ENCODE results near the gene HOXC11.

HOXC11 gene

DNA sequence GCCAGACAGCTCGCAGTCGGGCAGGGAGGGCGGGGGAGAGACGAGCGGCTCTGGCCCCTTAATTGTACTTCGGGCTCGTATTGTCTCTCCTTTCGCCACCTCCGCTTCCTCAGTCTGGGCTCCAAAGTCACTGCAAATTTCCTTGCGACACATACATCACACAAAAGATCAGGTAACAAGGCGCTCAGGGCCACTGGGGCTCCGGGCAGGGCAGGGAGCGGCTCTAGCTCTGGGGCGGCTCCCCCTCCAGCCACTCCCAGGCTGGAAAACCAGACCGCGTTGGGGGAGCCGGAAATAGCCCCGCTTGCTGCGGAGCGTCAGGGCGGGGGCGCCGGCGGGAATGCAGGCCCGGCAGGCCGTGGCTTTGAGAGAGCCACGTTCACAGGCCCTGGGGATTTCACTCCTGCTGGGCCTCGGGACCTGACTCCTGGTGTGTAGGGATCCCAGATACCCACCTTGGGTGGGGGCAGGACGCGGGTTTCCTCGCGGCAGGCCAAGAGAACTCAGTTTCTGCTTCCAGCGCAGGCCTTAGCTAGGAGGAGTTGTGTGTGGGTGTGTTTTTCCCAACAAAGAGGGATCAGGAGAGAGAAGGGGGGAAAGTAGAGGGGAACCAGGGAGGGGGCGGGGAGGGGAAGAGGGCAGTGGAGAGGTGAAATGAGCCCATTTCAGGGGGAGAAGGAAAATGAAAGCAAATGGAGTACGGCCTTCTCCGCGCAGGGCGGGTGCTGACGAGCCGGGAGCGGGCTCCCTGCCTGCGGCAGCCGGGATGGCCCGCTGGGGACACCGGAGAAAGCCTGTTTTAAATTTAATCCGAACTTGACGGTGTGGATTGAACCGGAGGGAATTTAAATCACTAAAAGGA, 22.7 kb downstream of the HOXC11 start:
- no peak for DNase-seq (ENCODE audit: extremely low read depth in 1 of 2, low read depth in 1 of 2)

- no peak for DNase-seq (ENCODE audit: extremely low read depth in 1 of 2, low read depth in 1 of 2)
Observed at GRCh38 chr12:53996240-53997203, 23.6 kb downstream of the HOXC11 start.

DNA sequence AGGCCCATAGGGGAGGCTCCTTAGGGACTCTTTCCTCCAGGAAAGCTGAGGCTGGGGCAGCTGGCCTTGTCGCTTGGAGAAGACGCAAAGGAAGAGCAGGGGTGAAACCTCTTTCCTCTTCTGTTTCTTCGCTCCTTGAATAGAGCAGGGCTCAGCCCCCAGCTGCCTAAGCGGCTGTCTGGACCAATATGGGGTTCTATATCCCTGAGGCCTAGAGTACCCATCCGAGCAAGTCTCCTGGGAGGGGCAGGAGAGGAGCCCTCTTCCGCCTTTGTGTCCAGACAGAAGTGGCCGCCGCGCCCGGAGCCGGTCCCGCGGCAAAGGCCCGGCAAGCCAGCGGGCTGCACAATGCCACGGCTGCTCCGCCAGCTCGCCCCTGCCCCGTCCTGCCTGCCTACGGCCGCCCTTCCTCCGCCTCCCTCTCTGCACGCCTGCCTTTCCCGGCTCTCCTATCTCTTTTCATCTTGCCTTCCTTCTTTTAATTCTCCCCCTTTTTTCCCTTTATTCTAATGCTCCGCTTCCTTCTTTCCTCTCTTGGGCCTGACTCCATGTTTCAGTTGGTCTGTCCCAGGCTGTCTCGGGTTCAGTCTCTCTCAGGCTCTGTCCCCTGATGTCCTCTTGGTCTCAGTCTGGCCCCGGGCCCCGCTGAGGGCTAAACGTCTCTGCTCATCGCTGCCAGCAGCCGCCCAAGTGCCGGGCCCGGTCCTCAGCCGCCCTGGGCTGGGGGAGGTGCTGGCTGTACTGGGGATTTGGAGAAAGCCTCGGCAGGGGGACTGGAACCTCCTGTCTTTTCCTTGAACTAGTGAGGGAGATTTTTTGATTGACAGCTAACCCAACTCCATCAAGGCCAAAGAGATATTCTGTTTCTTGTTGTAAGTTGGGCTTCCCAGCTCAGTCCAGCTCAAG, 24.5 kb downstream of the HOXC11 start:
- no peak for DNase-seq (ENCODE audit: extremely low read depth in 1 of 2, low read depth in 1 of 2)

DNA sequence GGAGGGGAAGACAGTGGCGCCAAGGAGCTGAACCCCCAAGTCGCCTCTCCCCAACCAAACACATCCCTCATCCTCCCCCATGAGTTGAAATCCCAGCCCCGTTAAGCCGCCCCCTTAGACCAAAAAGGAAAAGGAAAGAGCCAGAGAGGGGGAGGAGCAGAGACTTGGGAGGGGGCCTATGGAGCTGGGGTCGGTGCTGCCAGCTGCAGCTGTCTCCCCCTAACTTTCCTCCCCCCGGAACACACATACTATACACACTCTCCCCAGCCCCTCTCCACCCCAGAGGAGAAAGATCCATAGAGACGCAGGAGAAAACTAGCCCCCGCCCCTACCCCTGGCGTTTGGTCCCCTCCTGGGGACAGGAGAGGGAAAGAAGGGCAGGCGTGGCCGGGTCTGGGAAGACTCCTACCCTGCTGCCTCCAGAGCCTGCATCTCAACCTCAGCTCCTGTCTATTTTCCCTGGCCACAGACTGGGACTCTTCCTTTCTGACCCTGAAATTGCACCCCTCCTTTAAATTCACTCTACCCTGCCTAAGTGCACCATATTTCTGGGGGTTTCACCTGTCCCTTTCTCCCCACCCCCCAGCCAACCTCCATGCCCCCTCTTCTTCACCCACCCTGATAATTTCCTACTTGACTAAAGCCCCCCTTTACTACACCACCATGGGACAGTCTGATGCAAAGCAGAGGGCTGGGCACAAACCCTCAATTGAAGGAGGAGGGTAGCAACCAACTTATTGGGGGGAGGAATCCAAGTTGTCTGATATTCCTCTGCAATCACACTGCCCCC, 25.4 kb downstream of the HOXC11 start:
- no peak for DNase-seq (ENCODE audit: extremely low read depth in 1 of 2, low read depth in 1 of 2)

GRCh38 chr12:53998900-53999236, 25.9 kb downstream of the HOXC11 start:
- no peak for DNase-seq (ENCODE audit: extremely low read depth in 1 of 2, low read depth in 1 of 2)

DNA sequence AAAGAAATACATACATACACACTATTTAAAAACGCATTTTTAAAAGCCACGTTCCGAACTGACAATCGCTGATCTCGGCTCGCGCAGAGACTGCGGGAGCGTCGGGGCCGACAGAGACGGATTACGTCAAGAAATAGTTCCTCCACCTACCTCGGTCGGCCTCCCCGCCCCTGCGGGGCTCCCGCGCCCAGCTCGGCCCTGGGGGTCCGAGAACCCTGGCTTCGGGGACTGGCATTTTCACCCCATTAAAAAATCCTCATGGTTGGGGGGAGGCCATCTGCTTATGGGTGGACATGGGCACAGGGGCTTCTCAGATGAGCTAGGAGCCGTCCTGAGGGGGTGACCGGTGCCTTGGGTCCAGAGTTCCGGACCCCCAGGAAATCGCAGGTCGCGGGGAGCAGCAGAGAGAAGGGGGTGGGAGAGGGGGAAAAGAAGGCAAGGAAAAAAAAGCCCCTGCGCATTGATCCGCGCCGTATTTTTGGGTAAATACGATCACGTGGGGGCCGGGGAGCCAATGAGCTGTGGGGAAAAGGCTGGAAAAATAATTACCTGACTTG, 26.7 kb downstream of the HOXC11 start:
- DNase-seq (ENCODE audit: extremely low read depth in 1 of 2, low read depth in 1 of 2) = no peak

- DNase-seq (ENCODE audit: extremely low read depth in 1 of 2, low read depth in 1 of 2) = no peak
Observed at GRCh38 chr12:54000116-54001114, 27.5 kb downstream of the HOXC11 start, which contains the start of gene HOXC9. HOXC9 (plus strand) TSS chr12:54000161; CDS start chr12:54000189, 28 bp downstream.

GRCh38 chr12:54001283-54002187, 28.6 kb downstream of the HOXC11 start:
- no peak for DNase-seq (ENCODE audit: extremely low read depth in 1 of 2, low read depth in 1 of 2)

- DNase-seq (ENCODE audit: extremely low read depth in 1 of 2, low read depth in 1 of 2) = no peak
Observed at GRCh38 chr12:54002278-54002914, 29.5 kb downstream of the HOXC11 start.

DNA sequence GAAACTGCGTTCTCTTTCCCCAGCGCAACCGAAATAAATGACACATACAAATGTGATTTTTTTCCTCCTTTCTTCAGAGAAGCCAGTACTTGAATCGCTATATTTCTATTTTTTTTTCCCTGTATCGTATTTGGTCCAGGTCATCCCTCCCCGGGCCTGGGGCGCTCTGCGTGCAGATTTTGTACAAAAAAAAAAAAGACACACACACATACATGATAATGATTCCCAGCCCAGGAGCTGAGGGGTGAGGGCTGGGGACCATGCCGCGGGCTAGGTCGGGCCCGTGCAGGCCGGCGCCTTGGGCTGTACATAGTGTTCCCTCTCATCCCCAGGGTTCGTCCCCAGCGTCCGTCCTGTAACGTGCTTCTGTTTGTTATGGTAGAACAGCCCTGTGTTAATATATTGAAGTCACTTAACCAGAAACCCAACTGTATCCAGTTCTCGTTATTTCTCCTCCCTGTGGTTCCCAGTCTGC, 30.0 kb downstream of the HOXC11 start:
- no peak for DNase-seq (ENCODE audit: extremely low read depth in 1 of 2, low read depth in 1 of 2)

- no peak for DNase-seq (ENCODE audit: extremely low read depth in 1 of 2, low read depth in 1 of 2)
Observed at GRCh38 chr12:54003625-54004024, 30.7 kb downstream of the HOXC11 start.

DNA sequence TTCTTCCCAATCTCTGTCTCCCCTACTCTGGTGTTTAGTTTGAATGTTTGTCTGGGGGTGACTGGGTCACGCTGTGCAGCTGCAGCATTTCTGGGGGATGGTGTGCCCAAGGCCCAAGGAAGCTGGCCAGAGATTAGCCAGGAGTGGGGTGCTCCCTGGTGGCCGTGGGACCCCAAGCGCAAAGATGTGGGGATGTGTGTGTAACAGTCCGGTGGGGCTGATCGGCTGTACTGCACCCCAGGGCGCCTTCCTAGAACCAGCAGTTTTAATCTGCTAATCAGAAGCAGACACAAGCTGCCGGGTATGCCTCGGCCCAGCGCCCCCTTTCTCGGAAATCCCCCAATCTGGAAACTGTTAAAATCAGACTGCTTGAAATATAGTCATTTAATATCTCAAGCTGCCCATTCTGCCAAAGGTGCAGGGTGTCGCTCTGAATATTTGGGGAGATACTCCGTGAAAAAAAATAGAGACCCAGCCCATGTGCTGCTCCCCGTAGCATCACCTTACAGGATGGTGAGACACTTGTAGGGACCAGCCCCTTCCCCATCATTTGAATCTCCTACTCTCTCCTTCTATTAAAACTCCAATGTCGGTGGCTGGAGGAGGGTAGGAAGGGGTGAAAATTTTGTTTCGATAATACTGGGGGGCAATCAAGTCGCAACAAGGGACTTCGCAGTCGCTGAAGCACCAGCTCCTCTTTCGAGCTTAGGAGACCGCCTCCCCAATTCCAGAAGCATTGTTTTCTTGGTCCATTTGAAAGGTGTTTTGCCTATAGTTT, 31.3 kb downstream of the HOXC11 start:
- DNase-seq (ENCODE audit: extremely low read depth in 1 of 2, low read depth in 1 of 2) = no peak

- DNase-seq (ENCODE audit: extremely low read depth in 1 of 2, low read depth in 1 of 2) = no peak
Observed at GRCh38 chr12:54004841-54005530, 32.1 kb downstream of the HOXC11 start.

- no peak for DNase-seq (ENCODE audit: extremely low read depth in 1 of 2, low read depth in 1 of 2)
Observed at GRCh38 chr12:54005531-54005852, 32.6 kb downstream of the HOXC11 start.

DNA sequence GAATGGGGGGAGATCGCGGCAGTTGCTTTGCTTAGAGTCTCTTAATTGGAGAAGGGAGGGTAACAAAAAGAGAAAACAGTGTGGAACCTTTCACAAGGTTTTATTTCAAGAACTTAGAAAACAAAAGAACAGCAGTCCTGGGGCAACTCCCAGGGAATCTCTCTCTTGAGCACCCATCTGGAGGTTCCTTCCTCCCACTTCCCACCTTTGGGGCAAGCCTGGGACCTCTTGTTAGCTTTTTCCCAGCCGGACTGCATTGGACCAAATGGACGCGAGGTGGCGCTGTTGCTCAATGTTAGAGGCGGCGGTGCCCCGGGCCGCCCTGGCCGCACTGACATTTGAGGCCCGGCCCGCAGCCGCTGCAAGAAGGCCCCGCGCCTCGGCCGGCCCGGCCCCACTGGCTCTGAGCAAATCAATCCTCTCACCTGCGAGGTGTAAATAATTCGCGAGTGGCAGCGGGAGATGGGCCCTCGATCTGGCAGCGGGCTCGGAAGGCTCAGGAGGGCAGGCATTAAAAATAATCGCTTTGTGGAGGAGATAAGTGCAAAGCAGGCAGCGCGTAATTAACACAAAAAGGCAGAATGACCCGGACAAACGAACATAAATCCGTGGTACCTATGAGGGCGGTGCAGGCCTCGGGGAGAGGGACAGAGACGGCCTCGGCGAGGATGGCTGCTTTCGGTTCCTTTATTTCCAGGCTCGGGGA, 33.1 kb downstream of the HOXC11 start:
- peak; percentile 62 to 81 for DNase-seq (ENCODE audit: extremely low read depth in 1 of 2, low read depth in 1 of 2)
